Measurements from ENCODE around the gene KLF5.
"Not testable (repeated sequence)": the region's sequence is repeated elsewhere in the genome, so short reads cannot be mapped to it uniquely, and the experiment has no call there.

KLF5 gene

DNA sequence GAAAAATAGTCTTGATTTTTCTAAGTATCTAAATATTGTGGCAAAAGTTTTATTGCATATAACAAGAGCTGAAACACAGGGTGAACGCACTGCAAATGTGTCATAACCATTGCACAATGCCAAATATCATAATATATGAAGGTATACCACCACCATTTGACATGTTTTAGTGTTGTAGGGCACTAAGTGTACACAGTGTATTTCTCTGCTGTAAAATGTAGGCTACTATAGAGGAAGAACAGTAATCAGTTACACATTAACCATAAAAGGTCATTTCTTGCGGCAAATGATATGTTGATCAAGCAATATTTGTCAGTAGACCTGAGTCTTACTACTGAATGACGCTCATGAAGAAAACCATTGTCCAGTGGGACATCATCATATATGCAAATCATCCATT is 18.3 kb upstream of the KLF5 start:
- Histone ChIP-seq H3K9me2 (replicated peaks; ENCODE audit: control insufficient read depth, low read length) (no peaks in the 10 kb centered on the region), H3K79me2 (ENCODE audit: control insufficient read depth, low read length) (no peaks in the 10 kb centered on the region), H3F3A (ENCODE audit: control insufficient read depth, insufficient read depth) (no peaks in the 10 kb centered on the region), H3K27me3 (ENCODE audit: control insufficient read depth, low read length) (no peaks in the 10 kb centered on the region), H3K4me1 (ENCODE audit: control insufficient read depth, low read length) (no peaks in the 10 kb centered on the region), H3K36me3 (ENCODE audit: control insufficient read depth, low read length) (no peaks in the 10 kb centered on the region), H3K4me3 (ENCODE audit: low read length) (no peak overlapping the region), H4K20me1 (ENCODE audit: control insufficient read depth, insufficient read depth, low read depth, low read length) (no peaks in the 10 kb centered on the region), H3K9me3 (ENCODE audit: control insufficient read depth, insufficient read depth, low read length) (no peaks in the 10 kb centered on the region), H3K4me2 (ENCODE audit: low read length) (no peak overlapping the region), H3K27ac (ENCODE audit: low read depth, low read length) (no peak overlapping the region)
- no peak for TF ChIP-seq EZH2phosphoT487 (IDR thresholded peaks at IDR 0.05; ENCODE audit: borderline replicate concordance, low read length)
- TF ChIP-seq, protein P1, sequence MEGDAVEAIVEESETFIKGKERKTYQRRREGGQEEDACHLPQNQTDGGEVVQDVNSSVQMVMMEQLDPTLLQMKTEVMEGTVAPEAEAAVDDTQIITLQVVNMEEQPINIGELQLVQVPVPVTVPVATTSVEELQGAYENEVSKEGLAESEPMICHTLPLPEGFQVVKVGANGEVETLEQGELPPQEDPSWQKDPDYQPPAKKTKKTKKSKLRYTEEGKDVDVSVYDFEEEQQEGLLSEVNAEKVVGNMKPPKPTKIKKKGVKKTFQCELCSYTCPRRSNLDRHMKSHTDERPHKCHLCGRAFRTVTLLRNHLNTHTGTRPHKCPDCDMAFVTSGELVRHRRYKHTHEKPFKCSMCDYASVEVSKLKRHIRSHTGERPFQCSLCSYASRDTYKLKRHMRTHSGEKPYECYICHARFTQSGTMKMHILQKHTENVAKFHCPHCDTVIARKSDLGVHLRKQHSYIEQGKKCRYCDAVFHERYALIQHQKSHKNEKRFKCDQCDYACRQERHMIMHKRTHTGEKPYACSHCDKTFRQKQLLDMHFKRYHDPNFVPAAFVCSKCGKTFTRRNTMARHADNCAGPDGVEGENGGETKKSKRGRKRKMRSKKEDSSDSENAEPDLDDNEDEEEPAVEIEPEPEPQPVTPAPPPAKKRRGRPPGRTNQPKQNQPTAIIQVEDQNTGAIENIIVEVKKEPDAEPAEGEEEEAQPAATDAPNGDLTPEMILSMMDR (IDR thresholded peaks at IDR 0.05; ENCODE audit: low read depth, low read length, poor library complexity, severe bottlenecking): no peak

- no peak overlapping the region for H3K27ac ChIP-seq (ENCODE audit: low read depth, low read length)
- no peaks in the 10 kb centered on the region for H4K20me1 ChIP-seq (ENCODE audit: control insufficient read depth, insufficient read depth, low read depth, low read length)
- TF ChIP-seq, protein P1 (IDR thresholded peaks at IDR 0.05; ENCODE audit: low read depth, low read length, poor library complexity, severe bottlenecking): no peak
- no peak for TF ChIP-seq EZH2phosphoT487 (IDR thresholded peaks at IDR 0.05; ENCODE audit: borderline replicate concordance, low read length)
- H3K36me3 ChIP-seq (ENCODE audit: control insufficient read depth, low read length): no peaks in the 10 kb centered on the region
- no peaks in the 10 kb centered on the region for H3F3A ChIP-seq (ENCODE audit: control insufficient read depth, insufficient read depth)
- H3K9me2 ChIP-seq (replicated peaks; ENCODE audit: control insufficient read depth, low read length): no peaks in the 10 kb centered on the region
- no peak overlapping the region for H3K4me2 ChIP-seq (ENCODE audit: low read length)
- H3K4me3 ChIP-seq (ENCODE audit: low read length): no peak overlapping the region
- no peaks in the 10 kb centered on the region for H3K9me3 ChIP-seq (ENCODE audit: control insufficient read depth, insufficient read depth, low read length)
- no peaks in the 10 kb centered on the region for H3K4me1 ChIP-seq (ENCODE audit: control insufficient read depth, low read length)
- no peaks in the 10 kb centered on the region for H3K79me2 ChIP-seq (ENCODE audit: control insufficient read depth, low read length)
- H3K27me3 ChIP-seq (ENCODE audit: control insufficient read depth, low read length): no peaks in the 10 kb centered on the region
Measured at GRCh38 chr13:73040968-73041596, 17.7 kb upstream of the KLF5 start.

- TF ChIP-seq EZH2phosphoT487 (IDR thresholded peaks at IDR 0.05; ENCODE audit: borderline replicate concordance, low read length): no peak
- TF ChIP-seq, protein P1 (IDR thresholded peaks at IDR 0.05; ENCODE audit: low read depth, low read length, poor library complexity, severe bottlenecking): no peak
- no peaks in the 10 kb centered on the region for H3K9me2 ChIP-seq (replicated peaks; ENCODE audit: control insufficient read depth, low read length)
Measured at GRCh38 chr13:73045031-73045430, 13.8 kb upstream of the KLF5 start.

DNA sequence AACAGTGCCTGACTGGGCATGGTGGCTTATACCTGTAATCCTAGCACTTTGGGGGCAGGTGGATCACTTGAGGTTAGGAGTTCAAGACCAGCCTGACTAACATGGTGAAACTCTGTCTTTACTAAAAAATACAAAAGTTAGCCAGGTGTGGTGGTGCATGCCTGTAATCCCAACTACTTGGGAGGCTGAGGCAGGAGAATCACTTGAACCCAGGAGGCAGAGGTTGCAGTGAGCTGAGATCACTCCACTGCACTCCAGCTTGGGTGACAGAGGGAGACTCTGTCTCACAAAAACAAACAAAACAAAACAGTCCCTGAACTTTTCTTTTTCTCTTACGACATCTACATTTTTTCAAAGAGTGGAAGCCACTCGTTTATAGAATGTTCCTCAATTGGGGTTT is 10.2 kb upstream of the KLF5 start:
- H3K4me3 ChIP-seq (ENCODE audit: low read length); H4K20me1 ChIP-seq (ENCODE audit: control insufficient read depth, insufficient read depth, low read depth, low read length); H3K9me3 ChIP-seq (ENCODE audit: control insufficient read depth, insufficient read depth, low read length); H3K79me2 ChIP-seq (ENCODE audit: control insufficient read depth, low read length); H3K4me1 ChIP-seq (ENCODE audit: control insufficient read depth, low read length); H3K4me2 ChIP-seq (ENCODE audit: low read length); H3K27me3 ChIP-seq (ENCODE audit: control insufficient read depth, low read length); H3K27ac ChIP-seq (ENCODE audit: low read depth, low read length); H3K36me3 ChIP-seq (ENCODE audit: control insufficient read depth, low read length); H3K9me2 ChIP-seq (replicated peaks; ENCODE audit: control insufficient read depth, low read length); H3F3A ChIP-seq (ENCODE audit: control insufficient read depth, insufficient read depth): not testable (repeated sequence)

More at GRCh38 chr13:73045031-73045430, 13.8 kb upstream of the KLF5 start:
- no peak overlapping the region for H3K4me2 ChIP-seq (ENCODE audit: low read length)
- H3K36me3 ChIP-seq (ENCODE audit: control insufficient read depth, low read length): no peaks in the 10 kb centered on the region
- H3K9me3 ChIP-seq (ENCODE audit: control insufficient read depth, insufficient read depth, low read length): no peaks in the 10 kb centered on the region
- no peaks in the 10 kb centered on the region for H4K20me1 ChIP-seq (ENCODE audit: control insufficient read depth, insufficient read depth, low read depth, low read length)
- no peaks in the 10 kb centered on the region for H3K27me3 ChIP-seq (ENCODE audit: control insufficient read depth, low read length)
- H3K4me1 ChIP-seq (ENCODE audit: control insufficient read depth, low read length): no peaks in the 10 kb centered on the region
- H3K79me2 ChIP-seq (ENCODE audit: control insufficient read depth, low read length): no peaks in the 10 kb centered on the region
- no peak overlapping the region for H3K4me3 ChIP-seq (ENCODE audit: low read length)
- H3F3A ChIP-seq (ENCODE audit: control insufficient read depth, insufficient read depth): no peaks in the 10 kb centered on the region
- H3K27ac ChIP-seq (ENCODE audit: low read depth, low read length): no peak overlapping the region

Data from DOHH2 (cell line).